Nucleus accumbens (tissue), 56 donors: ENCODE measurements around the gene MAOA.

Experiments used
- DNase-seq, 56 donors: peaks; one replicate each; lab custom pipeline; 2025; lab: John Stamatoyannopoulos, UW

Gene MAOA

DNA sequence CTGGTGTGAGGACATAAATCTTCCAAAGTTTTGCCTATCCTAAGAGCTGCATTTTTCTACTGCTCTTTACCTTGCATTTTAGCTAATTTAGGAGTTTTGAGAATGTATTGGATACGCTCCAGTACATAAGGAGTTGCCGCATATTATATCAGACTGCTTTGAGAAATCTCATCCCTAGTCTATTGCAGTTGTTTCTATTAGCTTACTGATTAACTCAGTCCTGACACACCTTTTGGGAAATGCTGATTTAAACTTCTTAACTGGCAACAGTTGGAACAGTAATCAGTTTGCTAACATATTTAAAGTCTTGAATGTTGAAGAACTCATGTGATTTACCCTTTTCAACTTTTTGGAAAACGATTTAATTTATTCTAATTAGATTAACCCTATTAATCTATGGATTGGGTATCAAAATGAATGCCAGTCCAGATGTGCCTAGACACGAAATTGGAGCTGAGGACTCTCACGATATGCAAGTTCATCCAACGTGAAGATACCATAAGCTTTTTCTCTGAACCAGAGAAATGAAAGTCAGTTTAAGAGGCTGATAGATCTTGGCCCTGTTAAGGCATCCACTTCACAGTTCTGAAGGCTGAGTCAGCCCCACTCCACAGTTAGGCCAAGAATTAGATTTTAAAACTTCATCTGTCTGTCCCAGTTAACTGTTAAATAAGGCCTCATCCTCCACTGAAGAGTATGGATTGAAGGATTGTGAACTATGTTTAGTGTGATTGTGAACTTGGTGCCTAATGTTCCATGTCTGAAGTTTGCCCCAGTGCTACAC lies 90.0 kb downstream of the MAOA start:
- no peak for DNase-seq

DNA sequence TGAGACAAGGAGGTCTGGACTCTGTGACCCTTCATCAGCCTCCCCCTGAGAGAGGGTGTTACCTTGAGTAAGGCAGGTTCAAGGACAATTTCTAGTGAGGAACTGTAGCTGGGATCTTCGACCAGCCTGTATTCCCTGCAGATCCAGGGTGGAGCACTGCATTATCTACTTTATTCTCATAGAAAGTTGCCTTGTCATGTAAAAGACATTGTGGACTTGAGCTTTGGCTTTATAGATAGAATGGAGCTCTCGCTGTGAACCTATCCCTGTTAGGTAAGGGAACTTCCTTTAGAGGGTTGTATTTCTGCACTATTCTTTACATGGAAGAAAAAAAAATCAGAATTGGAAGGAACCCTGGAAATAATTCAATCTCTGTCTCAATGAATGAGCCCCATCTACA lies 91.4 kb downstream of the MAOA start:
- no peak for DNase-seq

DNA sequence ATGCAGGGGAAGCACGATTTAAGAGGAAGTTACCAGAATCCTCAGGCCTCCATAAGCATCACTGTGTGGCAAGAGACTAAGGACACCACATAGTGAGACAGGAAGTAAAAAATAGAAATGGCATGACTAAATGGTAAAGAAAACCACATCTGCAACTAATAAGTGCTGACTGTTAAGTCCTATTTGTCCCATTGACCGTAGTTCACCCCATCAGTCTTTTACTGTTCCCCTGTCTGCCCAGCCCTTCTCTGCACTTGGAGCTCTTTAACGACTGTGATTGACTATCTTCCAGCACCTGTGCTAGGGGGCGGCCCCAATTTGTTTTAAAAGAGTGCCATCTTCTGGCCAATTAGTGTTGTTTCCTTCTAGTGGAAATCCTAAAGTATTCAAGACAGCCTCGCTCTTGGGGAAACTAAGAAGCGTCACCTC lies 94.2 kb downstream of the MAOA start:
- DNase-seq, result peak in 38 of 56 donors; percentile 0 to 59 (median 2)

DNA sequence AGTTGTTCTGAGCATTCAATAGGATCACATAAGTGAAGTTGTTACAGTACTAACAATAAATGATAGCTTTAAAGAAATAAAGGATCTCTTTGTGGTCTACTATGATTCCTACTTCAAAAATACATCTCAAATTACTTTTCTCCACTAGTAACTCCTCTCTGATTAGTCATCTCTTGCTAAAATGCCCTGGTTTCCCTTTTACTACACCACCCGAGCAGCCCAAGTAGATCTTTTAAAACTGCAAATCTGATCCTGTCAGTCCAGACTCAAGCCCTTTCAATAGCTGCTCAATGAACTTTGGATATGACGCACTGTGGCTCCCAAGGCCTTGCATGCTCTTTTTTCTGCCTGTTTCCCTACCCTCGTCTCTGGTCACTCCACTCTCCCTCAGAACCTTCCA lies 97.5 kb downstream of the MAOA start:
- DNase-seq, result no peak

DNA sequence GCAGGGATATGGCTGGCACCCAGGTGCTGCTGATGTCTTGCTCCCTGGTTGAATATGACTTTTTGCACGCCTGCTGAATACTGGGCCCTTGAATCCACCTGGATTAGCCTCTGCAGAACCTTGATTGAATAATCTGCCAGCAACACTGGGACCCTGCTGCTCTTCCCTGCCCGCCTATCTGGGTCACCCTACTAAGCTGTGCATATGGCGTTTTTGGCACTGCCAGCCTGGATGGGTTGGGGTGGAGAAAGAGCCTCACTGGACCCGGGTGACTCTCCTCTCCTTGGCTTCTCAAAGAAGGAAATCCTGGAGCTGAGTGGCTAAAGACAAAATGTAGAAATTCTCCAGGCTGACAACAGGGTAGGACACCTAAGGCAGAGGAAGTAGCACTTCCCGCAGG lies 100.0 kb downstream of the MAOA start:
- DNase-seq, result no peak

DNA sequence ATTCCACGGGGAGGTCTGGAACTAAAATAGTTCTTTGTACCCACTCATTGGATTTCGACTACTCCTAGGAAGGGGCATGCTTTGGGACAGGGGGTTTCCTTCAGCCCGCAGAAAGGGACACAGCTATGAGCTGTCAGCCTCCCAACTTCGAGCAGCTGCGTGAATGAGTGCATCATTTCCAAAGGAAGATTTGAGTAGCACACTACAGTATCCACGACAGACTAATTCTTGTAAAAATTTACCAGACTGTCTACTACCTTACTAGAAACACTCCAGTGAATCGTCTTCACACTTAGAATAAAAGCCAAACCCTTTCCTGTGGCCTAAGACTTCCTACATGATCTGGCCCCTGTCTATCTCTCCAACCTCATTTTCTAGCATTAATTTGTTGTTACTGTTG lies 101.9 kb downstream of the MAOA start:
- DNase-seq, result no peak

DNA sequence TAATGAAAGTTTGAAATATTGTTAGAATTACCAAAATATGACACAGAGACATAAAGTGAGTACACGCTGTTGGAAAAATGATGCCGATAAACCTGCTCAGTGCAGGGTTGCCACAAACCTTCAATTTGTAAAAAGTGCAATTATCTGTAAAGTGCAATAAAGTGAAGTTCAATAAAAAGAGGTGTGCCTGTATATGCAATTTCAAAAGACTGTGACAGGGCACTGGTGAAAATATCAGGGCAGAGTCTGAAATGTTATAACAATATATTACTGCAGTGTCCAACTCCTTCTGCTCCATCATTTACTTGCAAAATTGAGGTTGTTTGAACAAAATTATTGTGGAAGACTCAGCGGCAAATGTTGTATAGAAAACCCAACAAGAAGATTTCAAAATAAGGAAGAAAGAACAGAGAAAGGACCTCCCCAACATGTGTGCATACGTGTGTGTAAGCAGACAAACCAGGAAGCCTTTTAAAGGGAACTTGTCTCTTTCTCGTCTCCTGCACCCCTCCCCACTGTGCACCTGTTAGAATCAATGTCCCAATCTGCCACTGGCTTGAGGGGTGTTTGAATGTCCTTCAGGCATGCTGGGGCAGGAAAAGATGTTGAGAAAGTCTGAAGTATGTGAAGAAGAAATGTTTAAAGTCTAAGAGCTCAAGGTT lies 130.0 kb downstream of the MAOA start:
- DNase-seq, result no peak
